PC-3 (cell line): Measurements from ENCODE around the gene PSORS1C1. TPM values are rescaled to one million over a fixed set of nuclear protein-coding genes. Genes with fewer than 3 reads are reported as not detected.

ENCODE experiments used
- ATAC-seq: fragments of 200-7000 bp; cut with Tn5 transposase; 2 replicates; pipeline ENCODE4 v1.9.1; 2020; ENCODE audit warnings: mild to moderate bottlenecking, moderate library complexity
- BruUV-seq: library from RNA; stranded (reverse); fragments of 400-500 nt; replicated peaks from 2 replicates; lab custom pipeline; 2021; lab: Mats Ljungman, UMichigan
- CTCF ChIA-PET: fragments of 300-600 bp; sonication (Branson Sonifier 250); formaldehyde crosslinking; loops from one replicate; lab custom pipeline; 2022; ENCODE audit warnings: antibody characterized with exemption; lab: Charles Lee
- POLR2A ChIA-PET: fragments of 300-600 bp; sonication (Branson Sonifier 250); formaldehyde crosslinking; loops from one replicate; lab custom pipeline; 2022; ENCODE audit warnings: antibody characterized with exemption; ENCODE audit not compliant: unreplicated experiment; lab: Charles Lee
- DNase-seq: peaks from one replicate; pipeline ENCODE4 v3.0.0-alpha.2; 2015
- H2AFZ ChIP-seq: fragments of 300-600 bp; sonication (generic); 2 replicates; pipeline ENCODE4 v1.6.0; 2016; ENCODE audit warnings: antibody characterized with exemption, low read length
- H3F3A ChIP-seq: fragments of 300-600 bp; sonication (generic); one replicate; pipeline ENCODE4 v1.6.0; 2017; ENCODE audit warnings: antibody characterized with exemption, low read length, control low read depth, mild to moderate bottlenecking; ENCODE audit not compliant: unreplicated experiment
- H3K27ac ChIP-seq: fragments of 300-600 bp; sonication (generic); 2 replicates; pipeline ENCODE4 v1.5.1; 2016; ENCODE audit warnings: mild to moderate bottlenecking, low read length
- H3K27me3 ChIP-seq: fragments of 300-600 bp; sonication (generic); 2 replicates; pipeline ENCODE4 v1.6.1; 2016; ENCODE audit warnings: low read length, mixed read lengths
- H3K36me3 ChIP-seq: fragments of 300-600 bp; sonication (generic); 2 replicates; pipeline ENCODE4 v1.6.1; 2016; ENCODE audit warnings: low read depth, mixed run types, low read length, mixed read lengths
- H3K4me1 ChIP-seq: fragments of 300-600 bp; sonication (generic); 2 replicates; pipeline ENCODE4 v1.5.1; 2016; ENCODE audit warnings: low read length; ENCODE audit not compliant: insufficient read depth
- H3K4me2 ChIP-seq: fragments of 300-600 bp; sonication (generic); 2 replicates; pipeline ENCODE4 v1.6.0; 2016; ENCODE audit warnings: low read length
- H3K4me3 ChIP-seq: fragments of 300-600 bp; sonication (generic); 2 replicates; pipeline ENCODE4 v1.5.1; 2016; ENCODE audit warnings: mild to moderate bottlenecking, low read length, mixed read lengths
- H3K79me2 ChIP-seq: fragments of 300-600 bp; sonication (generic); 2 replicates; pipeline ENCODE4 v1.6.1; 2017; ENCODE audit warnings: low read length, mixed read lengths
- H3K9ac ChIP-seq: fragments of 300-600 bp; sonication (generic); 2 replicates; pipeline ENCODE4 v1.6.0; 2016; ENCODE audit warnings: mild to moderate bottlenecking, low read length
- H3K9me2 ChIP-seq: fragments of 300-600 bp; sonication (generic); replicated peaks from 2 replicates; pipeline ENCODE4 v1.6.1; 2016; ENCODE audit warnings: mixed run types, low read length, mixed read lengths
- H3K9me3 ChIP-seq: fragments of 300-600 bp; sonication (generic); 2 replicates; pipeline ENCODE4 v1.6.1; 2016; ENCODE audit warnings: low read length, mixed read lengths
- H4K20me1 ChIP-seq: fragments of 300-600 bp; sonication (generic); 2 replicates; pipeline ENCODE4 v1.6.1; 2016; ENCODE audit warnings: low read length, mixed read lengths
- EZH2 ChIP-seq: fragments of 300-600 bp; sonication (generic); IDR thresholded peaks from one replicate; pipeline ENCODE4 v1.6.1; 2017; ENCODE audit warnings: antibody characterized with exemption, mild to moderate bottlenecking, low read length; ENCODE audit not compliant: unreplicated experiment
- EZH2phosphoT487 ChIP-seq: fragments of 300-600 bp; sonication (generic); IDR thresholded peaks from 2 replicates; pipeline ENCODE4 v1.6.1; 2018; ENCODE audit warnings: mild to moderate bottlenecking, antibody characterized with exemption, low read length, borderline replicate concordance
- intact Hi-C: fragments of 100-400 bp; cut with micrococcal nuclease; formaldehyde crosslinking; loops from 2 replicates; pipeline ENCODE4 v1.9.0; 2023
- total RNA-seq: library from RNA; depleted of rRNA; stranded (reverse); fragments of >200 nt; gene quantifications from 2 replicates; pipeline ENCODE4 v1.2.3, GENCODE V29; 2014
- TF ChIP-seq, protein P1 (sequence below): fragments of 300-600 bp; sonication (generic); conservative IDR thresholded peaks from 2 replicates; pipeline ENCODE4 v1.5.1; 2017; ENCODE audit warnings: antibody characterized with exemption, low read depth, mild to moderate bottlenecking, low read length

Gene PSORS1C1
- total RNA-seq, 1 experiment from 2014 or later, result 2.0 TPM

DNA sequence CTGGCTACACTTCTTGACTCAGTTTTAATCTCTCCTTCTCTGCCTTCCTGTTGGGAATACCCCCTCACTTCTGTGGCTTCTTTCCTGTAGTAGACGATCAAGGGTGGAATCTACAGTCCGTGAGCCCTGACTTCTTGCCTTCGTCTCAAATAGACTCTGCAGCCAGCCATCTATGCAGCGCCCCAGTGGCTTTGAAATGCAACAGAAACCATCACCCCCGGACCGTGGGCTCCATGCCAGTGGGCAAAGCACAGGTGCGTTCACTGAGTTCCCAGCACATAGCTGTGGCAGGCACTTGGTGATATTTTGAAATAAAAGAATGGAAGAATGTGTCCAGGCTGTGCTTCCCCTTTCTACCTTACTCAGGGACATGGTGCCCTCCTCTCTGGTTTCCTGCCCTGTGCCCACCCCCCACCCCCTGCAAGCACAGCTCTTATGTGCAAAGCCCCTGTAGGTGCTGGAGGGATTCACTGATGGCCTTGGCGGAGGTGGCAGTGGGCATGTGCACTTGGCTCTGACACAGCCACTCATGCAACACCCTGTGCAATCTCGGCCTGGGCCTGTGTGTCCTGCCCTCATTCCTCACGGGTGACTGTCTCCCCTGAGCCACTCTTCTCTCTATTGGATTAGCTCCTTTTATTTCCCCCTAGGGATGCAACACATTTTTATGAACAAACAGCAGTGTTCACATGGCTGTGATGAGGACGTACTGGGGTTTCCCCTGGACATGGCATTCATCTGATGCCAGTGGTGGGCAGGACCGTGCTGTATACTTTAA lies 11.2 kb downstream of the PSORS1C1 start:
- DNase-seq (peak; percentile 40), ATAC-seq (peak; percentile 39)
- H3K27me3 ChIP-seq, result no peaks in the 10 kb centered on the region
- no peaks in the 10 kb centered on the region for H3K9me3 ChIP-seq
- no peaks in the 10 kb centered on the region for H3K9me2 ChIP-seq
- H3K4me2 ChIP-seq, result peak overlapping the region; percentile 39; the same call in 1 of the 2 replicates
- H3K4me1 ChIP-seq, result peaks cover 34% of the 10 kb centered on the region
- no peaks in the 10 kb centered on the region for H3K36me3 ChIP-seq
- POLR2A ChIA-PET, result no interaction called here
- CTCF ChIA-PET, result interaction anchor here (0.6 to 2.3 kb wide), 3 partner anchors 33 to 218 kb away, joined by 3 to 8 read pairs (median 7); no protein-coding TSS in a partner anchor
- BruUV-seq, result no TSS peak
- no peak overlapping the region for H3K9ac ChIP-seq
- H4K20me1 ChIP-seq, result no peaks in the 10 kb centered on the region
- intact Hi-C loops, result no loop called here
- H3K27ac ChIP-seq, result peak overlapping the region; percentile 61
- H3K79me2 ChIP-seq, result no peaks in the 10 kb centered on the region
- no peak overlapping the region for H2AFZ ChIP-seq
- H3K4me3 ChIP-seq, result no peak overlapping the region
- H3F3A ChIP-seq, result no peaks in the 10 kb centered on the region
- TF ChIP-seq EZH2phosphoT487, result no peak
- TF ChIP-seq EZH2, result no peak
- TF ChIP-seq, protein P1, sequence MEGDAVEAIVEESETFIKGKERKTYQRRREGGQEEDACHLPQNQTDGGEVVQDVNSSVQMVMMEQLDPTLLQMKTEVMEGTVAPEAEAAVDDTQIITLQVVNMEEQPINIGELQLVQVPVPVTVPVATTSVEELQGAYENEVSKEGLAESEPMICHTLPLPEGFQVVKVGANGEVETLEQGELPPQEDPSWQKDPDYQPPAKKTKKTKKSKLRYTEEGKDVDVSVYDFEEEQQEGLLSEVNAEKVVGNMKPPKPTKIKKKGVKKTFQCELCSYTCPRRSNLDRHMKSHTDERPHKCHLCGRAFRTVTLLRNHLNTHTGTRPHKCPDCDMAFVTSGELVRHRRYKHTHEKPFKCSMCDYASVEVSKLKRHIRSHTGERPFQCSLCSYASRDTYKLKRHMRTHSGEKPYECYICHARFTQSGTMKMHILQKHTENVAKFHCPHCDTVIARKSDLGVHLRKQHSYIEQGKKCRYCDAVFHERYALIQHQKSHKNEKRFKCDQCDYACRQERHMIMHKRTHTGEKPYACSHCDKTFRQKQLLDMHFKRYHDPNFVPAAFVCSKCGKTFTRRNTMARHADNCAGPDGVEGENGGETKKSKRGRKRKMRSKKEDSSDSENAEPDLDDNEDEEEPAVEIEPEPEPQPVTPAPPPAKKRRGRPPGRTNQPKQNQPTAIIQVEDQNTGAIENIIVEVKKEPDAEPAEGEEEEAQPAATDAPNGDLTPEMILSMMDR, result no peak

DNA sequence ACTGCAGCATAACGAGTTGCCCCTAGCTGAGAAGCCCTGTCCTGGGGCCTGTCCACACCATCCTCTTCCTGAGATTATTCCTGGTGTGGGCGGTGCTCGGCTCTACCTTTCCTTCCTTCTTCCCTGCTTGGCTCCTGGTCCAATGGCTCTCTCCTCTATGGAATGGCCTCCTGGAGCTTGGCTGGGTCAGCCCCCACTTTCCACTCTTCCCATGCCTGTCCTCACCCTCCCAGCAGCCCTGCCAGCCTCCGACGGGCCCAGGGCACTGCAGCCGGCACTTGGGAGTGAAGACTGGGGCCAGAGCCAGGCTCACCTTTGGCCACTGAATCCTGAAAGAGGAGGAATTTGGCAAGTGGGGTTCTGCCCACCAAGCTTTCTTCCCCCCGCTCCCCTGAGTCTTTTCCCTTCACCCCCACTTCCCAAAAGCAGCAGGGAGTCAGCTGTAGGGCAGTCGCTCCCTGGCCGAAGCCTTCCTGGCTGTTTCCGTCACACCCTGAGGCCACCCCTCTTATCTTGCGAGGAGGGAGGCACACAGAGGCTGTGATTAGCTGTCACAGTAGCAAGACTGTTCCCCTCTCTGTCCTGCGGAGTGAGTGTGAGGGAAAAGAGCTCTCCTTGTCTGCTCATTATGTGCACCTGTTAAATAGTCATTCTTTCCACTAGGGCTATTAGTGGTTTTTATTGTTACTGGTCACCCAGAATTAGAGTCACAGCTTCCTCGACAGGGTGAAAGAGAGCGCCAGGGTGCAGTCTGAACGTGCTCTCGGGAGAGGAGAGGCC lies 12.0 kb downstream of the PSORS1C1 start:
- H3K9ac ChIP-seq, result no peak overlapping the region
- no peak for DNase-seq
- no peaks in the 10 kb centered on the region for H3K27me3 ChIP-seq
- no peaks in the 10 kb centered on the region for H3K36me3 ChIP-seq
- ChIA-PET CTCF (interaction anchor here (2.3 kb wide), 1 partner anchor 39 kb away, joined by 8 read pairs; no protein-coding TSS in a partner anchor), POLR2A (no interaction called here)
- BruUV-seq, result no TSS peak
- no peaks in the 10 kb centered on the region for H4K20me1 ChIP-seq
- H3K4me3 ChIP-seq, result no peak overlapping the region
- no peak overlapping the region for H3K4me2 ChIP-seq
- peaks cover 34% of the 10 kb centered on the region for H3K4me1 ChIP-seq
- H3K79me2 ChIP-seq, result no peaks in the 10 kb centered on the region
- no peaks in the 10 kb centered on the region for H3F3A ChIP-seq
- no peaks in the 10 kb centered on the region for H3K9me3 ChIP-seq
- TF ChIP-seq EZH2phosphoT487 (no peak), EZH2 (no peak)
- TF ChIP-seq, protein P1, result no peak
- no peak overlapping the region for H2AFZ ChIP-seq
- H3K27ac ChIP-seq, result no peak overlapping the region
- ATAC-seq, result no peak
- intact Hi-C loops, result no loop called here
- H3K9me2 ChIP-seq, result no peaks in the 10 kb centered on the region
